ENCODE measurements around the gene SNRPD1. TPM values are rescaled to one million over a fixed set of nuclear protein-coding genes. Genes with fewer than 3 reads are reported as not detected.
"Not testable (repeated sequence)": the region's sequence is repeated elsewhere in the genome, so short reads cannot be mapped to it uniquely, and the experiment has no call there.

Gene SNRPD1
- total RNA-seq, 1 experiment from 2014 or later: 112 TPM

- H3K4me3 Mint-ChIP-seq (ENCODE audit: low read depth, unreplicated experiment): peak overlapping the region; percentile 7
- peak overlapping the region; percentile 64 for H3K27ac Mint-ChIP-seq (ENCODE audit: unreplicated experiment)
- H3K27me3 Mint-ChIP-seq (ENCODE audit: unreplicated experiment): no peaks in the 10 kb centered on the region
- H3K4me1 Mint-ChIP-seq (ENCODE audit: low read depth, unreplicated experiment): peaks cover 47% of the 10 kb centered on the region
- no peak for TF ChIP-seq CTCF (IDR thresholded peaks at IDR 0.05; ENCODE audit: unreplicated experiment)
- peaks cover 23% of the 10 kb centered on the region for H3K36me3 Mint-ChIP-seq (ENCODE audit: insufficient read depth, unreplicated experiment)
- H3K9me3 Mint-ChIP-seq (ENCODE audit: low read depth, unreplicated experiment): no peaks in the 10 kb centered on the region
- DNase-seq: peak; percentile 50
- CTCF ChIA-PET: no interaction called here
- BruUV-seq (replicated peaks): no TSS peak
- intact Hi-C loops (cut with micrococcal nuclease; ENCODE audit: unreplicated experiment): loop anchor here (5.0 kb wide), 2 partner anchors 32 to 72 kb away; partner anchors contain the start of genes ABHD3 and MIB1
Observed at GRCh38 chr18:21669736-21670285, 57.7 kb downstream of the SNRPD1 start.

GRCh38 chr18:21672521-21673267 lies 60.6 kb downstream of the SNRPD1 start:
- H3K9me3 Mint-ChIP-seq (ENCODE audit: low read depth, unreplicated experiment): no peaks in the 10 kb centered on the region
- no TSS peak for BruUV-seq (replicated peaks)
- CTCF ChIA-PET: interaction anchor here (0.7 kb wide), 1 partner anchor 25 kb away, joined by 3 read pairs; no protein-coding TSS in a partner anchor
- TF ChIP-seq CTCF (IDR thresholded peaks at IDR 0.05; ENCODE audit: unreplicated experiment): no peak
- peaks cover 23% of the 10 kb centered on the region for H3K36me3 Mint-ChIP-seq (ENCODE audit: insufficient read depth, unreplicated experiment)
- peak; percentile 79 for DNase-seq
- intact Hi-C loops (cut with micrococcal nuclease; ENCODE audit: unreplicated experiment): loop anchor here (5.0 kb wide), 1 partner anchor 70 kb away; the partner anchor contains the start of gene MIB1
- H3K4me1 Mint-ChIP-seq (ENCODE audit: low read depth, unreplicated experiment): peaks cover 59% of the 10 kb centered on the region
- H3K4me3 Mint-ChIP-seq (ENCODE audit: low read depth, unreplicated experiment): no peak overlapping the region
- peak overlapping the region; percentile 69 for H3K27ac Mint-ChIP-seq (ENCODE audit: unreplicated experiment)
- no peaks in the 10 kb centered on the region for H3K27me3 Mint-ChIP-seq (ENCODE audit: unreplicated experiment)

GRCh38 chr18:21675354-21675753 lies 63.2 kb downstream of the SNRPD1 start:
- CTCF ChIA-PET: interaction anchor here (0.6 to 1.5 kb wide), 3 partner anchors 11 to 179 kb away, joined by 3 to 6 read pairs (median 3); no protein-coding TSS in a partner anchor
- Mint-ChIP-seq H3K27ac (ENCODE audit: unreplicated experiment) (peak overlapping the region; percentile 5), H3K36me3 (ENCODE audit: insufficient read depth, unreplicated experiment) (peaks cover 22% of the 10 kb centered on the region), H3K4me1 (ENCODE audit: low read depth, unreplicated experiment) (peaks cover 43% of the 10 kb centered on the region)
- intact Hi-C loops (cut with micrococcal nuclease; ENCODE audit: unreplicated experiment); H3K27me3 Mint-ChIP-seq (ENCODE audit: unreplicated experiment); BruUV-seq (replicated peaks); H3K9me3 Mint-ChIP-seq (ENCODE audit: low read depth, unreplicated experiment); H3K4me3 Mint-ChIP-seq (ENCODE audit: low read depth, unreplicated experiment): not testable (repeated sequence)
- DNase-seq: peak; percentile 39

GRCh38 chr18:21678859-21679258 lies 66.7 kb downstream of the SNRPD1 start:
- Mint-ChIP-seq H3K36me3 (ENCODE audit: insufficient read depth, unreplicated experiment) (peaks cover 9% of the 10 kb centered on the region), H3K9me3 (ENCODE audit: low read depth, unreplicated experiment) (no peaks in the 10 kb centered on the region), H3K27me3 (ENCODE audit: unreplicated experiment) (no peaks in the 10 kb centered on the region), H3K27ac (ENCODE audit: unreplicated experiment) (no peak overlapping the region), H3K4me1 (ENCODE audit: low read depth, unreplicated experiment) (peaks cover 22% of the 10 kb centered on the region), H3K4me3 (ENCODE audit: low read depth, unreplicated experiment) (no peak overlapping the region)
- no peak for TF ChIP-seq CTCF (IDR thresholded peaks at IDR 0.05; ENCODE audit: unreplicated experiment)
- CTCF ChIA-PET: no interaction called here
- DNase-seq: no peak
- intact Hi-C loops (cut with micrococcal nuclease; ENCODE audit: unreplicated experiment): no loop called here
- no TSS peak for BruUV-seq (replicated peaks)
